IPS-20b (cell line): ENCODE results near the gene NARS2.
"Not testable (repeated sequence)": the region's sequence is repeated elsewhere in the genome, so short reads cannot be mapped to it uniquely, and the experiment has no call there.

Source experiments
- H3K27ac ChIP-seq: one replicate; pipeline ENCODE4 v1.5.1; 2013; ENCODE audit warnings: low read length
- H3K27me3 ChIP-seq: 2 replicates; pipeline ENCODE4 v1.6.1; 2013; ENCODE audit warnings: mild to moderate bottlenecking, low read length, inconsistent platforms; ENCODE audit not compliant: insufficient read depth
- H3K36me3 ChIP-seq: 2 replicates; pipeline ENCODE4 v1.6.1; 2013; ENCODE audit warnings: low read depth, mild to moderate bottlenecking, inconsistent platforms, low read length, moderate library complexity; ENCODE audit not compliant: insufficient read depth
- H3K4me1 ChIP-seq: 2 replicates; pipeline ENCODE4 v1.6.1; 2013; ENCODE audit warnings: mild to moderate bottlenecking, control low read depth, inconsistent platforms, low read length, moderate library complexity; ENCODE audit not compliant: insufficient read depth
- H3K4me3 ChIP-seq: 2 replicates; pipeline ENCODE4 v1.5.1; 2013; ENCODE audit warnings: mild to moderate bottlenecking, low read length, inconsistent platforms
- H3K9ac ChIP-seq: 2 replicates; pipeline ENCODE4 v1.6.1; 2013; ENCODE audit warnings: low read depth, mild to moderate bottlenecking, inconsistent platforms, low read length, moderate library complexity
- H3K9me3 ChIP-seq: 2 replicates; pipeline ENCODE4 v1.6.1; 2013; ENCODE audit warnings: mild to moderate bottlenecking, low read depth, low read length, inconsistent platforms; ENCODE audit not compliant: insufficient read depth

The NARS2 gene

GRCh38 chr11:78573681-78574080, 983 bp downstream of the NARS2 start:
- no peak overlapping the region for H3K27ac ChIP-seq

GRCh38 chr11:78573271-78573670, 1.4 kb downstream of the NARS2 start:
- Histone ChIP-seq H3K9me3 (no peaks in the 10 kb centered on the region), H3K36me3 (peaks cover 37% of the 10 kb centered on the region), H3K27me3 (no peaks in the 10 kb centered on the region), H3K4me1 (peaks cover 2% of the 10 kb centered on the region; the same call in 1 of the 2 replicates), H3K4me3 (peak overlapping the region; percentile 80), H3K9ac (peak overlapping the region; percentile 86; the same call in 1 of the 2 replicates), H3K27ac (no peak overlapping the region)

More at GRCh38 chr11:78573681-78574080, 983 bp downstream of the NARS2 start:
- no peaks in the 10 kb centered on the region for H3K9me3 ChIP-seq
- no peaks in the 10 kb centered on the region for H3K27me3 ChIP-seq
- H3K4me1 ChIP-seq, result peaks cover 2% of the 10 kb centered on the region; the same call in 1 of the 2 replicates
- peak overlapping the region; percentile 86; the same call in 1 of the 2 replicates for H3K9ac ChIP-seq
- peaks cover 33% of the 10 kb centered on the region for H3K36me3 ChIP-seq
- peak overlapping the region; percentile 80 for H3K4me3 ChIP-seq

DNA sequence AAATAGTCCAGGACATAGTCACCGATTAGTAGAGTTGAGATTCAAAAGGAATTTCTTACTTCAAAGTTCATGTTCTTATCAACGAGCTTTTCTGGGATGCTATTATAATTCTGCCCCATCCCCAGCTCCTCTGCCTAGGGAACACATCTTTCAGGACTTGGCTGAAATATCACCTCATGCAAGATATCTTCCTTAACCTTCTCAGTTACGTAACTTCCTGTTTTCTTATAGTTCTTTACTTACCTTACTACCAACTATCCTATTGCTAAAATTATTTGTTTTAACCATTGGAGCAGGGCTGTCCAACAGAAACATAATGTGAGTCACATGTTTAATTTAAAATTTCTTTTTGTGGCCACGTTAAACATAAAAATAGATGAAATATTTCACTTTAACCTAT, 2.3 kb downstream of the NARS2 start:
- H3K4me3 ChIP-seq, result no peak overlapping the region
- no peak overlapping the region for H3K9ac ChIP-seq
- peaks cover 2% of the 10 kb centered on the region; the same call in 1 of the 2 replicates for H3K4me1 ChIP-seq
- H3K27ac ChIP-seq, result no peak overlapping the region
- H3K27me3 ChIP-seq, result no peaks in the 10 kb centered on the region
- peaks cover 45% of the 10 kb centered on the region for H3K36me3 ChIP-seq
- H3K9me3 ChIP-seq, result no peaks in the 10 kb centered on the region

- peaks cover 69% of the 10 kb centered on the region for H3K36me3 ChIP-seq
- no peaks in the 10 kb centered on the region; the same call in 1 of the 2 replicates for H3K4me1 ChIP-seq
- no peak overlapping the region for H3K9ac ChIP-seq
- no peaks in the 10 kb centered on the region for H3K27me3 ChIP-seq
- H3K4me3 ChIP-seq, result no peak overlapping the region
- H3K27ac ChIP-seq, result no peak overlapping the region
- H3K9me3 ChIP-seq, result no peaks in the 10 kb centered on the region
These were observed 4.6 kb downstream of the NARS2 start for GRCh38 chr11:78570031-78570430.

DNA sequence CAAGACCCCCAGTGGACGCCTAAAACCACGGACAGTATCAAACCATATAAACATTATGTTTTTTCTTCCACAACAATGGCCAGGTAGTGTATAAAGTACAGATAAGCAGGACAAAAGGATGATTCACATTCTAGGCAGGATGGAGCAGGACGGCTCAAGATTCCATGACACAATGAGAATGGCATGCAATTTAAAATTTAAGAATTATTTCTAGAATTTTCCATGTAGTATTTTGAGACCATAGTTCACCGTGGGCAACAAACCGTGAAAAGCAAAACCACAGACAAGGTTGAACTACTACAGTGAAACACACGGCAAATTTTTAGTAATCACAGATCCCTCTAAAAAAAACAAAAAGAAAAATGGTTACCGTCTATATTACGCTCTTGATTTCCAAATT, 7.5 kb downstream of the NARS2 start:
- H3K27me3 ChIP-seq, result no peaks in the 10 kb centered on the region
- H3K9me3 ChIP-seq, result no peaks in the 10 kb centered on the region
- H3K9ac ChIP-seq, result no peak overlapping the region
- no peak overlapping the region for H3K27ac ChIP-seq
- no peak overlapping the region for H3K4me3 ChIP-seq
- H3K4me1 ChIP-seq, result no peaks in the 10 kb centered on the region; the same call in 1 of the 2 replicates
- H3K36me3 ChIP-seq, result peaks cover 69% of the 10 kb centered on the region

DNA sequence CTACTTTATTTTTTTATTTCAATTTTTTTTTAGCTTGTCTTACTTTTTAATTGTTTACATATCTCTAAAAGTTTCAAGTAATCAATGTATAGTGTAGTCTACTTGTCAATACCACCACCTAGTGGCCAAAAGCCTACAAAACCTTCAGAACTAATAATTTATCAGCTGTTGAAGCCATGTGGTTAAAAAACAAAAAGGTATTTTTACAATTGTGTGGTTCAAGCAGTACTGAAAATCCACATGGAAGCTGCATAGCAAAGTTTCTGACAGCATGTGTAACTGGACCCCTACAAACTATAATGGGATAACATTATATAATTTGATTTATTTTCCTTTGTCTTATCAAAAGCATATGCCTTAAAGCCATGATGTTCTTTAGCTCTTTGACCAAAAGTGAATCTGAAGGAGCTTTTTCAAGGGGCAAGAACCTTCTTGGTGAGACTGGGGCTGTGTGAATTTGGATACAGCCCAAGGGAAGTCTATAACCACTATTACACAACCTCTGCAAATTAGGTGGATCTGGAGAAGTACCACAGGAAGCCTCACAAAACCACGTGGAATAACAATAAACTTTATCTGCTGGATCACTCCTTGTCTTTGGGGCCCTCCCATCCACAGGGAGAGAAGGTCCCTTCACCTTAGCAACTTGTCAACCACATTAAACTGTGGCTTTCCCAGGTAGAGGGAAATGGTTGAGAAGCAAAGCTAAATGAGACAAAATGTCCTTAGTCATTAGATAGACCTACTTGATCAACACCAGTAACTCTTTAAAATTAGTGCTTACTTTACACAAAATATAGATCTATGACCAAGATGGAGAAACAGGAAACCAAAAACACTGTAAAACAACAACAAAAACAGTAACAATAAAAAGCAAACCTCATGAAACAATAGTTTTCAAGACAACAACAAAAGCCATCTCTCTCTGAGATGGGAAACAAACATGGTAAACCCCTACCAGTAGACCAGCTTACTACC, 9.9 kb downstream of the NARS2 start:
- no peaks in the 10 kb centered on the region for H3K27me3 ChIP-seq
- no peak overlapping the region for H3K4me3 ChIP-seq
- peaks cover 61% of the 10 kb centered on the region for H3K36me3 ChIP-seq
- H3K27ac ChIP-seq, result no peak overlapping the region
- H3K9me3 ChIP-seq, result no peaks in the 10 kb centered on the region
- 0 out of 2 replicates have a peak, but pooled peaks cover 8% of the 10 kb centered on the region for H3K4me1 ChIP-seq
- no peak overlapping the region for H3K9ac ChIP-seq

DNA sequence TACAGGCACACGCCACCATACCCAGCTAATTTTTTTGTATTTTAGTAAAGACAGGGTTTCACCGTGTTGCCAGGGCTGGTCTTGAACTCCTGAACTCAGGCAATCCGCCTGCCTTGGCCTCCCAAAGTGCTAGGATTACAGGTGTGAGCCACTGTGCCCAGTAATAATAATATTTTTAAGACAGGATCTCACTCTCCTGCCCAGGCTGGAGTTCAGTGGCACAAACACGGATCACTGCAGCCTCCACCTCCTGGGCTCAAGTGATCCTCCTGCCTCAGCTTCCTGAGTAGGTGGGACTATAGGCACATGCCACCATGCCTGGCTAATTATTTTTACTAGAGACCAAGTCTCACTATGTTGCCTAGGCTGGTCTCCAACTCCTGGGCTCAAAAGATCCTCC, 10.6 kb downstream of the NARS2 start:
- not testable (repeated sequence) for H3K27me3 ChIP-seq, H3K27ac ChIP-seq, H3K4me1 ChIP-seq, H3K9ac ChIP-seq, H3K4me3 ChIP-seq, H3K9me3 ChIP-seq
- peaks cover 63% of the 10 kb centered on the region for H3K36me3 ChIP-seq

DNA sequence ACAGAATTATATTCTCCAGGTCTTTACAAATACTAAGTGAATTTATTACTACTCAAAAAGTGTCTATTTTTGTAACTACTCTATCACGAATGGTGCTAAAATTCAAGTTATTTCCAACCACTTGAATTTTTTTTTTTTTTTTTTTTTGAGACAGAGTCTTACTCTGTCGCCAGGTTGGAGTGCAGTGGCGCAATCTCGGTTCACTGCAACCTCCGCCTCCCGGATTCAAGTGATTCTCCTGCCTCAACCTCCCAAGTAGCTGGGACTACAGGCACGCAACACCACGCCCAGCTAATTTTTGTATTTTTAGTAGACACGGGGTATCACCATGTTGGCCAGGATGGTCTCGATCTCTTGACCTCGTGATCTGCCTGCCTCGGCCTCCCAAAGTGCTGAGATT, 11.6 kb downstream of the NARS2 start:
- H3K27me3 ChIP-seq, H3K9me3 ChIP-seq, H3K27ac ChIP-seq, H3K9ac ChIP-seq, H3K4me3 ChIP-seq: not testable (repeated sequence)
- peaks cover 13% of the 10 kb centered on the region for H3K4me1 ChIP-seq
- peaks cover 62% of the 10 kb centered on the region for H3K36me3 ChIP-seq

- Histone ChIP-seq H3K27ac (no peak overlapping the region), H3K9me3 (no peaks in the 10 kb centered on the region), H3K4me1 (peaks cover 16% of the 10 kb centered on the region), H3K36me3 (peaks cover 57% of the 10 kb centered on the region), H3K9ac (no peak overlapping the region), H3K27me3 (no peaks in the 10 kb centered on the region), H3K4me3 (no peak overlapping the region)
These were observed 12.3 kb downstream of the NARS2 start for GRCh38 chr11:78562398-78562797.

DNA sequence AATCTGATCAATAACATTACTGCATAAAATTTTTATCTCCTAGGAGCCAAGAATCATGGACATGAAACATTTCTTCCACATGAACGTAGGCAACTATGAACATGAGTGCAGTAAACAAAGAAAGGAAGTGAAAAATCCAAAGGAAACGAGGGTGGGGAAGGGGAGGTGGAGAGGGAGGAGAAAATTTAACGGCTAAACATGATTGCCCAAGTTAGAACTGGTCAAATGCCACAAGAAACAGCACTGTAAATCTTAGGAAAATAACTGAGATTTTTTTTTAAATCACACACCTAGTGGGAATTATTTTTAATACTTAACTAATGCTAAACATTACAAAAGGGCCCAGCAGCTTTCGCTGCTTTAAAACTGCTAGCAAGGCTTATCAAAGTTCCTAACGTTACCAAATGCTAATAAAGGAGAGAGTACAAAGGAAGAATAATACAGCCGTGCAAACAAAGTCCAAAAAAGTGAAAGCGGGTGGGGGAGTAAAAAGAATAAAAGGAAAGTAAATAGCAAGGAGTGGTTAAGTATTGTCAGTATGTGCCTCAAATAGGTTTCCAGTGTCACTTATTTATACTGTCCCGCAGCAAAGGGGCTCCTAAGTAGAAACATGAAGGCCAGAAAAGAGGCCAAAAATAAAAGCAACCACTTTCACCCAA, 13.7 kb downstream of the NARS2 start:
- H3K4me1 ChIP-seq, result peaks cover 19% of the 10 kb centered on the region
- H3K36me3 ChIP-seq, result peaks cover 56% of the 10 kb centered on the region

DNA sequence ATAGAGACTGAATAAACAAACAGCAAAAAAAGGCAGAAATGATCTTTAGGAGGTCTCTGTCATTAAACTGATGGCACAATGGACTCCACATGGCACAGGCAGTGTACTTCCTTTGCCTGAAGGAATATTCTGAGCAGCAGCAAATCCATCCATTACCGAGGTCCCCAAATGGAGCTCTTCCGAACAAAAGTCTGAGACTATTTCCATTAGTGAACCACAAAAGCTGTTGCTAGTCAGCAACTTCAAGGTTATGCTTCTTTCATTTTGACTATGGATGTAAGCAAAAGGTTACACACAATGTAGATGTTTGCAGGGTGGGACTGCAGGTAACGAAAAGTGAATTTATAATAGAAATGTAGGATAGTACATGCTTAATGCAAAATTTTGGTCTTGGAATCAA, 14.5 kb downstream of the NARS2 start:
- H3K27ac ChIP-seq, result no peak overlapping the region
- H3K9ac ChIP-seq, result no peak overlapping the region
- peaks cover 19% of the 10 kb centered on the region for H3K4me1 ChIP-seq
- H3K36me3 ChIP-seq, result peaks cover 56% of the 10 kb centered on the region
- no peak overlapping the region for H3K4me3 ChIP-seq
- H3K9me3 ChIP-seq, result no peaks in the 10 kb centered on the region
- H3K27me3 ChIP-seq, result no peaks in the 10 kb centered on the region

More for the DNA sequence above, 13.7 kb downstream of the NARS2 start:
- no peaks in the 10 kb centered on the region for H3K27me3 ChIP-seq
- no peaks in the 10 kb centered on the region for H3K9me3 ChIP-seq
- no peak overlapping the region for H3K4me3 ChIP-seq
- no peak overlapping the region for H3K9ac ChIP-seq
- H3K27ac ChIP-seq, result no peak overlapping the region
